SK-MEL-5 (cell line): ENCODE results near the gene CNNM3. TPM values are rescaled to one million over a fixed set of nuclear protein-coding genes. Genes with fewer than 3 reads are reported as not detected.

Experiments
- DNase-seq: peaks from one replicate; pipeline ENCODE4 v3.0.0-alpha.2; 2016; ENCODE audit warnings: low read depth, low spot score
- in situ Hi-C: cut with HindIII; loops from 2 replicates; pipeline ENCODE4 v1.10.0; 2016; ENCODE audit warnings: low sequenced_read_pairs, high pct_unique_total_duplicates, low pct_unique_long_range_greater_than_20kb
- polyA plus RNA-seq, 2 experiments: library from polyadenylated mRNA; depleted of rRNA; stranded (reverse); fragments of >200 nt; gene quantifications; 2 replicates each; pipeline ENCODE4 v1.2.3, GENCODE V29; 2015
- total RNA-seq: library from RNA; depleted of rRNA; stranded (reverse); fragments of >200 nt; shearing (Covaris generic); gene quantifications from 2 replicates; pipeline ENCODE4 v1.2.3, GENCODE V29; 2014; rRNA removed

Gene CNNM3
- 3.7 and 4.3 TPM in 2 replicates for total RNA-seq
- polyA plus RNA-seq (2015; cell fraction: cytosol; rRNA removed), result 12.4 and 13.9 TPM in 2 replicates
- polyA plus RNA-seq (2015; cell fraction: nucleus; rRNA removed), result 7.2 and 8.1 TPM in 2 replicates

- peak; percentile 91 for DNase-seq
- in situ Hi-C loops, result no loop called here
Measured at GRCh38 chr2:96816127-96816835, at the start of gene CNNM3. Gene CNNM3 (plus strand): TSS chr2:96816268. CDS start chr2:96816278, 10 bp downstream.

DNA sequence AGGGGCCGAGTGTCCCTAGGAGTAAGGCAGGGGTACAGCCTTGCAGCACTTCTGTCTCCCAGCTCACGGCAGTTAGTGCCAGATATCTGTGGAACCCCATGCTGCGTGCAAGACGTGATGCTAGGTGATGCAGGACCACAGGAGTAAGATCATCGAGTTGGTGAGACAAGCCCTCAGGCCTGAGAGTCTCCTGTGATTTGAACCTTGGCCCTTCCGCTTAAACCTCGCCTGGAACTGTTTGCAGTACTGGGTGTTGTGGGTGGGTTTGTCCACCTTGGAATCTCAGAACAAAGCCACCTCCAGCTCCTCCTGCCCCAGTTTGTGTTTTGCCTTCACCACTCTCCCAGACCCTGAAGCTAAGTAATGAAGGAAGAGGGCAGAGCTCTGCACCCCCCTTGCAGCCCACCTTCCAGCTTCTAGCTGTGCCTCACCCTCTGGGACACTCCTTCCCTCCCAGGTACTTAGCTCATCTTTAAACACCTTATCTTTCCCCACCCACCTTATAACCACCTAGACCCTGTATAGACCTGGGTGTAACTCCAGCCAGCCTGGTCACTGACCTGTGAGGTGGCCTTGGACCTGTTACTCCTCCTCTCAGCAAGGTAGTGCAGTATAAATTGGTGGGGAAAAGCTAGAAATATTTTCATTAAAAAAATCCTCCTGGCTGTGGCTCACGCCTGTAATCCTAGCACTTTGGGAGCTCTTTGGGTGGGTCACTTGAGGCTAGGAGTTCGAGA lies 48.8 kb upstream of the CNNM3 start:
- in situ Hi-C loops, result no loop called here
- DNase-seq, result no peak

- in situ Hi-C loops, result no loop called here
- DNase-seq, result no peak
Measured at GRCh38 chr2:96768083-96768561, 47.9 kb upstream of the CNNM3 start.

DNA sequence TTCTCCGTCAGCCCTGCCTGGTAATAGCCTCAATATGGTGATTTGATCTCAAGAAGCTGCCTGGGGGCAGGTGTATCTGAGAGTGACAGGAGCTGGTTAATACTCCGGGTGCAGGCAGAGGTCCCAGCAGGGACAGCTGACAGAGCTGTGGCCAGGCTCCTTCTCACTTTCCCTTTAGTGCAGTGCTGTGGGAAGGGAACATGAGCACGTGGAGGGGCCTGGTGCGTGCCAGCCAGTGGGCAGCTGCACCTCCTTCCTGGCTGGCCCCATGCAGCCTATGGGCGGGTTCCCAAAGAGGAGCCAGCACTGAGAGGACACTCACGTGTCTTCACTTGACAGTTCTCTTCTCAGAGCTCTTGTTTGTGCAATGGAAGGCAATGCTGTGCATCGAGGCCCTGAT lies 46.3 kb upstream of the CNNM3 start:
- in situ Hi-C loops, result no loop called here
- DNase-seq, result no peak

DNA sequence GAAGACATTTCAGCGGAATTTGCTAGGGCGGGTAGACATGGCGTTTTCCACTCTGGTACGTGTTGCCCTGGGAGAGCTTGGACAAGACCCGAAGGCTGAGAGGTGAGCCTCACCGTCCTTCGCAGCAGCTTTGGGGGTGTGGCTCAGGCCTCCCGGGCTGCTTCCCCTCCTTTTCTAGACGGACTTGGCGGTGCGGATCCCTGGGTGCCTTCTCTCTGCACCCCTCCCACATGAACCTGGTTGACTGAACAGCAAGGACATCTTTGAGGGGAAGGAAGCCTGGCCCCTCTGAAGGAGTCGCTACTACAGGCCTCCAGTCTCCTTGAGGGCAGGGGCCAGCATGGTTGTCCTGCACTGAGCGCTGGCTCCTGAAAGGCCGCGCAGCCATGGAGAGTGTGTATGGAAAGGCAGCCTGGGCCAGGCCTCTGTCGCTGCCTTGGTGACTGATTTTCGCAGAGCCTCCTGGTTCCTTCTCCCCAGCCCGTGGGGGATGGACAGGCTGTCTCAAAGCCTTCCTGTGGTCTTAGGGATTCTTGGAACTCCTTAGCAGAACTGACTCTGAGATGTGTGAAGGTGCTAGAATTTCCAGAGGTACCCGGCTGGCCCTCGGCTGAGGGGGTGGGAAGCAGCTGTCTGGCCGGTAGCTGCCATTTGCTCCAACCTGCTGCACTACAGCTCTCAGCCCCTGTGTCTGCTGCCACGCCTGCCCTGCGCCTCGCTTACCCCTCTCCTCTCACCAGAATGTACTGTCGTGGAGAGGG lies 45.4 kb upstream of the CNNM3 start:
- no peak for DNase-seq
- in situ Hi-C loops, result no loop called here

GRCh38 chr2:96771796-96772618 lies 44.1 kb upstream of the CNNM3 start:
- DNase-seq, result no peak
- in situ Hi-C loops, result no loop called here

DNA sequence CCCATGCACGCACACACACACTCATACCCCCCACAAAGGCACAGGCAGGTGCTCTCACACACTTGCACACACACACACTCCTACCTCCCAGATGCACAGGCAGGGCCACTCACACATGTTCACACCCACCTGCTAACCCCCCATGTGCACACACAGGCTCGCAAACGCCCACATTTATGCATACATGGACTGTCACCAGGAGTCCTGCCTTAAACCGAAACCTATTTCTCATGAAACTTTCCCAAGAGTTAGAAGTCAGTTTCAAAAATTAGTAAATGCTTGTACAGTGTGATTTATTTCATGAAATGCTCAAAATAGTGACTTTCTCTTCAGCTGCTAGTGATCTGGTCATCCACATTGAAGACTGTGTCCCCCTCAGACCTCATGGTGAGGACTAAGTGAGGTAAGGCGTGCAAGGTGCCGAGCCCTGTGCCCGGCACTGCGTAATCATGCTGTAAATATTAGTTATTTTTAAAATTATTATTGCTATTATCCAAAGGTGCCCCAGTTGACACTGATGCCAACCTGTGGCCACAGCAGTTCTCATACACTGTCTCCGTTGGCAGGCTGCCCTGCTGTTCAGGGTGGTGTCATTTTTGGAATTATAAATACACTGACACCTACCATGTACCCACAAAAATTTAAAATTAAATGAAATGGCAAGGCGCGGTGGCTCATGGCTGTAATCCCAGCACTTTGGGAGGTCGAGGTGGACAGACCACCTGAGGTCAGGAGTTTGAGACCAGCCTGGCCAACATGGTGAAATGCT lies 43.0 kb upstream of the CNNM3 start:
- in situ Hi-C loops, result no loop called here

DNA sequence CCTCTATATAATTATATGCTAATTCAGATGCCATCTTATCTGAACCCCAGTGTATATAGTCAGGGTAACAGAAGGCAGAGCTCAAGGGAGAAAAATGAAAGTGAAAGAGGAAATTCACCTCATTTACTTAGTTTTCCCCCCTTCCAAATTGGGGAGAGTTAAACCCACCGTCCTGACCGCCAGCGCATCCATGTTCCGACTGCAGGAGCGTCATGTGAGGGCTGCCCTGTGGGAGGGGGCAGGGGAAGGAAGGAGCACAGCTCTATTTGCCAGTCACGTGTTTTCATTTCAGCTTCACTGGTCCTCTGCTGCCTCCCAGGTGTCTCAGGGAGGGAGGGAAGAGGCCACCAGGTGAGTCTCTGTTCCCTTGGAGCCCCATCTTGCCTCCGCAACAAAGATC lies 42.1 kb upstream of the CNNM3 start:
- in situ Hi-C loops, result no loop called here
- no peak for DNase-seq

More for the DNA sequence above, 43.0 kb upstream of the CNNM3 start:
- DNase-seq, result no peak

- in situ Hi-C loops, result no loop called here
Measured at GRCh38 chr2:96775160-96775559, 40.9 kb upstream of the CNNM3 start.

DNA sequence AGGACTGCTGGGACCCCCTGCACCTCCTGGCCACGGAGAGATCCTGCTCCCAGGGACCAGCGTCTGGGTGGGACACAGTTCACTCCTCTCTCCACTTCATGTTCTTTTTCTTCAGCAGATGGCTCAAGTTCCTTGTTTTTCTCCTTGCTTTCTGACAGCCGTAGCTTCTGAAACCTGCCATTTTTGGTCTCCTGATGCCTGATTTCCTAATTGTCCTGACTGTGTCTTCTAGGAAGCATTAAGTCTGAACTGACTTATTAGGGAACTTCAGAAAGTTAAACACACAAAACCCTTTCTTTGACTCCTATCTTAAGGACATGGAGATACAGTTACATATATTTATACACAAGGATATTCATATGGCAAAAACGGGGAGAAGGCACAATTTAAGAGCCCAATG lies 32.7 kb upstream of the CNNM3 start:
- no peak for DNase-seq
- in situ Hi-C loops, result no loop called here

More at GRCh38 chr2:96775160-96775559, 40.9 kb upstream of the CNNM3 start:
- no peak for DNase-seq

DNA sequence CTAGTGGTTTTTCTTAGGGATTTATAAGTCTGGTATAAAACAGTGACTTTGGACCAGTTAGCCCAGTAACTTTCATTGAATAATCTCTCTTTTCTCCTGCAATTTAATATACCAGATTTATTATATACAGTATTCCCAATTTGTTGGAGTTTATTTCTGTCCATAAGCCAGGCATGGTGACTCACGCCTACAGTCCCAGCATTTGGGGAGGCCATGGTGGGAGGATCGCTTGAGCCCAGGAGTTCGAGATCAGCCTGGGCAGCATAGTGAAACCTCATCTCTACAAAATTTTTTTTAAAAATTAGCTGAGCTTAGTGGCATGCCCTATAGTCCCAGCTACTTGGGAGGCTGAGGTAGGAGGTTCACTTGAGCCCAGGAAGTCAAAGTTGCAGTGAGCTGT lies 28.7 kb upstream of the CNNM3 start:
- no peak for DNase-seq
- in situ Hi-C loops, result no loop called here

DNA sequence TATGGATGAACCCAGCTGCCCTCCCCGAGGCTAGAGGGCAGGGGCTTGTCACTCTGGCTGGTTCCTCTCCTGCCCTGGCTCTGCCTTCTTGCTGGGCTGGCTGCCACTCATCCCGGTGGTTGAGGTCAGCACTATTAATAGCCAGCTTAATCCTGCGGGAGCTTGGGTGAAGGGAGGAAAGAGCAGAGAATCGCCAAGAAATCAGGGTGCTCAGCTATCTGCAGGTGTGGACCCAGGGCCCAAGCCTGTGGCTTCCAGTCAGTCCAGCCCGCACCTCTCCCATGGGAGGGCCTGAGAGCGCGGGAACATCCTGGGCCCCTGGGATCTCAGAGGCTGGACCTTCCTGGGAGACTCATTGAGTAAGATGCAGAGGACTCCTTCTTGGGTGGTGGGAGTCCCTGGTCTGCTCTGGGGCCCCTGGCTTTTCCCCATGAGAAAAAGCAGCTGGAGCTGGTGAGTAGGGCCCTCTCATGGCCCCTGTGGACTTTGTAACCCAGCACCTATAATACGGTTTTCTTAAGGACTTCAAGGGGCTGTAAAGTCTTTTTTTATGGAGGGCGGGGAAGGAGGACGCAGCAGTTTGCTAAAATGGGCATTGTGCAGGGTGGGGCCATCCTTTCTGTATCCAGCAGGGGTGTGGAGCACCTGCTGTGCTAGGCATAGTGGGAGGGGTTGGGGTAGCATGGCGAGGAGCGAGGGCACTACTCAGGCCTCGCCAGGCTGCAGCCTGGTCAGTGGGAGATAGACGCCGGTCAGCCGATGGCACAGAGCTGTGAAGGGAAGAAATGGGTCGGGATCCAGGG lies 27.4 kb upstream of the CNNM3 start:
- in situ Hi-C loops, result no loop called here
- no peak for DNase-seq

- no peak for DNase-seq
- in situ Hi-C loops, result no loop called here
Measured at GRCh38 chr2:96789245-96789617, 26.8 kb upstream of the CNNM3 start.

DNA sequence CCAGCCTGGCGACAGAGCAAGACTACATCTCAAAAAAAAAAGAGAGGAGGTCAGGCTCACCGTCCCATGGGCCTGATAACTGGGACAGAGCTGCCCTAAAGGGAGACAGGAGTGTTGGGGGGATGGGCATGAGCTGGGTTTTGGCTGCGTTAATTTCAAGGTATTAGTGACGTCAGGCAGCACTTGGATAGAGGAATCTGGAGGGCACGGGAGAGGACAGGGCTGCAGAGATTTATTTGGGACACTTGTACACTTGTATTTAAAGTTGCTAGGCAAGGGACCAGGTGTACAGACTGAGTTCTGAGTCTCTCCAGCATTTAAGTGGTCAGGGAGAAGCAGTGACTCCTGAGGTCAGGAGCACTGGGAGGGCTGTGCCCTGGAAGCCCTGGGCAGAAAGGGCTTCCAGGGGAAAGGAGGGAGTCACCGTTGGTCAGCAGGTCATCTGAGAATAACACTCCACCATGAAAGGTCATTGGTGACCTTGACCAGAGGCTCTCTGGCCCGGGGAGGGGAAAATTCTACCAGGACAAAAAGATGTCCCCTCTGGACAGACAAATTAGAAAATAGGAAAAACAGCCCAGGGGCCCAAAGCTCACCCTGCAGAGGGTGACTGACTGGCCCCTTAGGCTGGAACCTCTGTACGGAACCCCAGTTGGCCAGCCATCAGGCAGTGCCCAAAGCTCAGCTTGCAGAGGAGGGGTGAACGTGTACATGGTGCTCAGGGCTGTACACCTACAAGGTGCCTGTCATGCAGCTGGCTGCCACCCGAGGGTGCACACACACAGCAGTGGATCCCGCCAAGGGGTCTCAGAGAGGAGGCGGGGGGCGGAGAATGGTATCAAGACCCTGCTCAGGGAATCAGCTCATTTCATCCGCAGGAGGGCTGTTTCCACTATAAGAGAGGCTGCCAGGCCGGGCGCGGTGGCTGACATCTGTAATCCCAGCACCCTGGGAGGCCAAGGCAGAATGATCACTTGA lies 23.0 kb upstream of the CNNM3 start:
- no peak for DNase-seq
- in situ Hi-C loops, result no loop called here

DNA sequence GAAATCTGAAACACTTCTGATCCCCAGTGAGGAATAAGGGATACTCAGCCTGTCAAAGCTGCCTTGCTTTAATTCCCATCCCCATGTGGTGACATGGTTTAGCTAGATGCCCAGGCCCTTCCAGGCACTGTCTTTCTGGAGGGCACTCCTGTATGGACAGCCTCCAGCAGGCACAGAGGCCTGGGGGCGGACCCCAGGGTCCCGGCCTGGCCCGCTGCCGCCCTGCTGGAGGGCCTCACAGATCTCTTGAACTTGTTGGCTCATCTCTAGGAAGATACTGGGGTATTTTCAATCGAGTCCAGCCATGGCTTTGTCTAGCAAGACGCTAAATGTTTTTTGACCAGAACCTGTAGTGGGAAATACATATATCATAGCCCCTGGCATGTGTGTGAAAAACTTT lies 21.0 kb upstream of the CNNM3 start:
- in situ Hi-C loops, result no loop called here
- DNase-seq, result no peak
